Activated effector memory CD4-positive, alpha-beta T cell treated with anti-CD3 and anti-CD28 coated beads, Interleukin-2, amount 50 U/mL, for 16 hours (primary cell): ENCODE data around the gene CAPN7.

Source experiments
- DNase-seq: peaks from one replicate; pipeline ENCODE4 v3.0.0-alpha.2; 2020

Gene CAPN7

DNA sequence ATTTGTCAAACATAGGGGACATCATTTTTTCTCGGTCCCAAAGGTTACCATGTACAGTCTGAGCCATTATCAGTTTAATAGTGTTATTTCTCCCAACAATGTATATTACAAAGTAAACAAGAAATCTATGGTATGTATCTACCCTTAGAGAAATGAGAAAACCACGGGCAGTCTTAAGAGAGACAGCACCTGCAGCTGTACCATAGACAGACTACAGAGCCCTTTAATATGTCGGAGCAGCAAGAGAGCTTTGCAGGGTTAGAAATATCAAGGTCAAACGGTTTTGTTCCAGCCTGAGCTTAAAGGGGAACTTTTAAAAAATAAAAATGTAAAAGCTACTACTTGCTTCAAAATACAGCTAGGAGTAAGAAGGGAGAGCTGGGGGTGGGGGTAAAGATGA lies 73.2 kb downstream of the CAPN7 start:
- DNase-seq = no peak

DNA sequence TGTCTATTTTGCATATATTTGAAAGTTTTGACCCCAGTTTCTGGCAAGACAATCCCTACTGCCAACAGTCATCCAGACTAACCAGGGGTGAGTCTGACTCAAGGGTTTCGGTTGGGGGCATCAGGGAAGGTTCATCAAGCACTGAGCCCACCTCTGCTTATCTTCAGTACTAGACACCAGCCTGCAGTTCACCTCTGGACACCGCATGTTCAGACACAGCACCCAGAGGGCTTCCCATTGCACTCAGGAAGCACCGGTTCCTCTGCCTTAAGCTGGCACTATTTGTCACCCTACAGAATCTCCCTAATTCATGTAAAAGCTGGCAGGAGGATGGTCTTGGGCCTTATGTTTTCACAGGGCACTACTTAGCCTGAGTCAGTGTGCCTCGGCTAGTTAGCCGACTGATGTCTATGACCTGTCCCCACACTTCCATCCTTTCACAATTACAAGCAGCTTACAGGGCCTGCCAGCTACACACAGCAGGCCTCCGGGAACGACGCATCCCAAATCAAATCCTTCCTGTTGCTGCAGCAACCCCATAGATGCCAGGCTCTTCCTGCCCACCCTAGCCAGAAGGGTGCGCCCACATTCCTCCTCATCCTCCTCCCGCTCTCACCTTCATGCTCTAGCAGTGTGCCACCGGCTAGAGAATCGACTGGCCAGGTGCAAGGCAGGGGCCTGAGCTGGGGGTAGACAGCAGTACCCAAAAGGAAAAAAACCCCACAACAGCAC lies 73.8 kb downstream of the CAPN7 start:
- DNase-seq = peak; percentile 34

DNA sequence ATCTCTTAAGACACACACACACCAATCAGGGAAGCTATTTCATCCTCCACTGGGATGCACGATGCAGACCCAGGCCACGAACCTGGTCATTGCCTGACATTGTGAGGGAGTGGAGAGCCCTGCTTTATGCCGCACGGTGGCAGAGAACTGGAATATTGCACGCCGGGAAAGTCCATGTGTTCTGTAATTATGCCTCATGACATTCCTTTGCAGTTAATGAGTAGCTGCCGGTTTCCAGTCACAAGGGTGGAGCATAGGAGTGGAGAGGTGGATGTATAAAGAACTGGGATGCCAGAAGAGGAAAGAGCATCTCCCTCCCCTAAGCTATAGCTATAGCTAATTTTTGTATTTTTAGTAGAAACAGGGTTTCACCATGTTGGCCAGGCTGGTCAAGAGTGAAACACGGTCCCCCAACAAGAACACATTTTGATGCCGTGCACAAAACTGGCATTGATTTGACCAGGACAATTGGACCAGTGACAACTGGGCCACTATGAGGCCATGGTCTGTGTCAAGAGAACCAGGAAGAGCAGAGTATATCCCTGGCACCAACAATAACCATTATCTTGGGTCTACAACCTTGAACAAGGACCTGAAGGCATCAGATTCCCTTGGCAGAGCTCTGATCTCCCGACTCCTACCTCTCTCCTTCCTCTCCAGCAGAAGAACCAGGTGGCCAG lies 74.9 kb downstream of the CAPN7 start:
- DNase-seq = peak; percentile 17

DNA sequence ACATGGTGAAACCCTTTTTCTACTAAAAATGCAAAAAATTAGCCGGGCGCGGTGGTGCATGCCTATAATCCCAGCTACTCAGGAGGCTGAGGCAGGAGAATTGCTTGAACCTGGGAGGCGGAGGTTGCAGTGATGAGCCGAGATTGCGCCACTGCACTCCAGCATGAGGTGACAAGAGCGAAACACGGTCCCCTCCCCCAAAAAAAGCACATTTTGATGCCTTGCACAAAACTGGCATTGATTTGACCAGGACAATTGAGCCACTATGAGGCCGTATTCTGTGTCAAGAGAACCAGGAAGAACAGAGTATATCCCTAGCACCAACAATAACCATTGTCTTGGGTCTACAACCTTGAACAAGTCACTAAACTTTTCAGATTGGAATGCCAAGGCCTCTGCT lies 75.8 kb downstream of the CAPN7 start:
- no peak for DNase-seq

DNA sequence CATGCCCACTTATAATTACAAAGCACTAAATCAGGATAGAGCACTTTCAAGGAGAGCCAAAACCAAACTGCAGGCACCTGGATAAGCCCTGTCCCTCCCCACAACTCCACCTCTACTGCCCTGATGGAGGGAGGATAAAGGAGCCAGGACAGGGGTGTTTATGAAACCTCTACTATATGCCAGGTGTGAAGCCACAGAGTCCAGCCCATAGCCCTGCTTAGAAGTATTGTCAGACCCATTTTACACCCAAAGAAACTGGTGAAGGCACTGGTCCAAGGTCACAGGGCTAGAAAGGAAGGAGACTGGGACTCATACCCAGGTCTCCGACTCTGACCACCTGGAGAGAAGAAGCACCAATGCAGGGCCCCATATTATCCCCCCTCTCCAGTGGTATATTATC lies 77.7 kb downstream of the CAPN7 start:
- DNase-seq = no peak

DNA sequence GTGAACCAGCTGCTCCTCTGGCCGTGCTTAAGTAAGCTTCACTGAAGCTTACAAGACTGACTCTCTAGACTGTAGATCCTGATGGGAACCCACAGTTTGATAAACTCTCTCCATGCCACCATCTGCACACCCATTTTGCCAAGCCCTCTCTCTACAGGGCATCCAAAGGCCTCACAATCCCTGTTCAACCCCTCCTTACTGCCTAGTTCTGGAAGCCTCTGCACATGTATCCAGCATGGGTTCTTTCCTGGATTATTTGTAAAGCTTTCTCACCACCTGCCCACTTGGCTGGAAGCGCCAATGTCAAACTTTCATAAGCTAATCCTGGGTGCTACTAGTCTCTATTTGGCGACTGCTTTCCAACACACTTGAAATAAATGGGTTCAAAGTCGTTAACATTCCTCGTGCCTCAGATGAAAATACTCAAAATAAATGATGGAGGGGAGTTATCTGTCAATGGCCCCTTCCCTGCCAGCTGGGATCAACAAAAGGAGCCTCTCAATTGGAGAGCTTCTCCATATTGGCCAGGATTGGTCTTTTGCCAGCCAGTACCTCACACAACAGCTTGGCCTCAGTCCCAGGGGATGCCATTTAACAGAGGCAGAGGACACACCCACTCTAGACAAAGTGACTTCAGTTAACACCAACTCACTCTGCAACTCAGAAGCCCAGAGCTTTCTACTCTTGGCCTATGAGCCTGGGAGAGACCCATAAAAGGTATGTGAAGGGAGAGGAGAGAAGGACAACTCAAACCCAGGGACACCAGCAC lies 78.3 kb downstream of the CAPN7 start:
- DNase-seq = no peak

DNA sequence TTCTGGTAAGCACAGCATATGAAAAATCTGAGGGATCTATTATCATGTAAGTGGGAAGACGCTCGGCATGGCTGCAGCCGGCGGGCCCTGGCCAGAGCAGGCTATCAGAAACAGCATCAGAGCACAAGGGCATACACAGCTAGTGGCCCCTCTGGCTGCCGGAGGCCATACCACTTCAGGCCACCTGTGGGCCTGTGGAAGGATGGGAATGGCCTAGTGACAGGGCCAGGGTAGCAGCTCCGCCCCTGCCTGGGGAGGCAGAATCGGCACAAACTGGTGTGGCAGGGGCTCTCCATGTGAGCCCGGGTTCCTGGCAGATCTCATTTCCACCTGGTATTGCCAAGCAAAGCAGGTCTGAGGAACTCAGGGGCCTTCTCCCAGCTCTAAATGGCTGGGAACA lies 80.0 kb downstream of the CAPN7 start:
- DNase-seq = no peak

DNA sequence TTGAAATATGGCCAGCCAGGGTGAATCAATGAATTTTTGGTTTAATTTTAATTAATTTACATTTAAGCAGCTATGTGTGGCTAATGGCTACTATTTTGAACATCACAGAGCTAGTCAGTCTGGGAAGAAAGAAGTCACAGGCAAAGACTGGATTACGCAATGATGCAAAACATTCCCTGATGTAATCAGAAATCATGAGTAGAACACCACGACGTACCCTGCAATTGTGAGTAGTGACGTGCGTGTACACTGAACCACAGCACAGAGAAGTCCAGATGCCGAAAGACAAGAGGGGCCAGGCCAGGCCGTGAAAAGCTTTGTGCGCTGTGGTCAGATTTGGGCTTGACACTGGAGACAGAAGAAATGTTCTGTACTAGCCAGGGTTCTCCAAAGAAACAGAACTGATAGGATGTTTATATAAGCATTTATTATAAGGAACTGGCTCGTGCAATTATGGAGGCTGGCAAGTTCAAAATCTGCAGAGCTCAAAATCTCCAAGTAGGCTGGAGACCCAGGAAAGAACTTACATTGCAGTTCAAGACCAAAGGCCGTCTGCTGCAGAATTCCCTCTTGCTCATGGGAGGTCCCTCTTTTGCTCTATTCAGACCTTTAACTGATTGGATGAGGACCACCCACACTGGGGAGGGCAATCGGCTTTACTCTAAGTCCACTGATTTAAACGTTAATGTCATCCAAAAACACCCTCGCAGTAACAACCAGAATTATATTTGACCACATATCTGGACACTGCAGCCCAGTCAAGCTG lies 81.7 kb downstream of the CAPN7 start:
- no peak for DNase-seq

DNA sequence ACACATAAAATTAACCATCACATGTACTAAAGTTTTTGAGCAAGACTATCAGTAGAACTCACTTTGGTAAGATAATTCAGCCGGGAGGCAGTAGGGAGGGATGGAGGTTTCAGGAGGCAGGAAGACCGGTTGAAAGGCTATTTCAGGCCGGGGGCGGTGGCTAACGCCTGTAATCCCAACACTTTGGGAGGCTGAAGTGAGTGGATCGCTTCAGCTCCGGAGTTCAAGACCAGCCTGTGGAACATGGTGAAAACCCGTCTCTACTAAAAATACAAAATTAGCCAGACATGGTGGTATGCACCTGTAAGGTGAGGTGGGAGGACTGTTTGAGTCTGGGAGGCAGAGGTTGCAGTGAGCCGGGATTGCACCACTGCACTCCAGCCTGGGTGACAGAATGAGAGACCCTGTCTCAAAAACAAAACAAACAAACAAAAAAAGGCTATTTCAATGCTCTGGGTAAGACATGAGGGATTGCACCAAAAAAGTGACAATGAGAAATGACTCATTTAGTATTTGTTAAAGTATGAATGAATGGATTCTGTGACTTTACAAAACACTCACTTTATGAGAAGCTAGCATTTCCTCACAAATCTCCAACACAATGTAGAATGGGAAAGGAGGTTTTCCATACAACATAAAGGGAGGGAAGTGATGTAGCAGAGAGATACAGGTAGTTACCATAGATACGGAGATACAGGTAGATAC lies 82.4 kb downstream of the CAPN7 start:
- DNase-seq = no peak

DNA sequence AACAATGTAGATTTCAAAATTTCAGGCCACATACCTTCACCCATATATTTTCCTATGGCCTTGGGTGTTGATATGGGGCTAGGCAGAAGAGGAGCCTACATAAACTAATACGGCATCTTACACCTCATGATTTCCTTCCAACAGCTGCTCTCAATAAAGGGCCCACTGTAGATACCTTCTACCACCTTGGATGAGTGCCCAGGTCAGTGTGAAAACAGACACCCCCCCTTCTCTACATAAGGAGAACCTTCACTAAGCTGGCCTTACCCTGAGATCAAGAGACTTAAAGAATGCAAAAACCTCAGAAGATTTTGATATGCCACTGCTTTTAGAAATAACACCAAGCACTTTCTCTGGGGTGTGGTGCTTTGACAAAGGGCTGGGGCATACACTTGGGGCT lies 83.6 kb downstream of the CAPN7 start:
- DNase-seq = no peak

DNA sequence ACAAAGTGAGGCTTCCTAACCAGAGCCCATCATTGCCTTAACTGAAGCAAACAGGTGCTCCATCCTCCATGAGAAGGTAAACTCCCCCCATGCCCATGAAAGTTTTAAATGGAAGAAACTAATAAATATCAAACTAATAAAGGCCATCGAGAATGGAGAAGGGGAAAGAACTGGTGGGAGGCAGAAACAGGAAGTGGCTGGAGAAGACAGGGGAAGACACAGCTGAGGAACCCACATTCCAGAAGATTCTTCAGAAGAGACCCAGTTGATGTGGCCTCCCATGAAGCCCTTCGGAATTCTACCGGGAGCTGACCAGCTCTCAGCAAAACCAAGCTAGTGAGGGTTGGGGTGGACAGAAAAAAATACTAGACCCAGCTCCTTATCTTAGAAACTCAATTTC lies 84.7 kb downstream of the CAPN7 start:
- DNase-seq = no peak

DNA sequence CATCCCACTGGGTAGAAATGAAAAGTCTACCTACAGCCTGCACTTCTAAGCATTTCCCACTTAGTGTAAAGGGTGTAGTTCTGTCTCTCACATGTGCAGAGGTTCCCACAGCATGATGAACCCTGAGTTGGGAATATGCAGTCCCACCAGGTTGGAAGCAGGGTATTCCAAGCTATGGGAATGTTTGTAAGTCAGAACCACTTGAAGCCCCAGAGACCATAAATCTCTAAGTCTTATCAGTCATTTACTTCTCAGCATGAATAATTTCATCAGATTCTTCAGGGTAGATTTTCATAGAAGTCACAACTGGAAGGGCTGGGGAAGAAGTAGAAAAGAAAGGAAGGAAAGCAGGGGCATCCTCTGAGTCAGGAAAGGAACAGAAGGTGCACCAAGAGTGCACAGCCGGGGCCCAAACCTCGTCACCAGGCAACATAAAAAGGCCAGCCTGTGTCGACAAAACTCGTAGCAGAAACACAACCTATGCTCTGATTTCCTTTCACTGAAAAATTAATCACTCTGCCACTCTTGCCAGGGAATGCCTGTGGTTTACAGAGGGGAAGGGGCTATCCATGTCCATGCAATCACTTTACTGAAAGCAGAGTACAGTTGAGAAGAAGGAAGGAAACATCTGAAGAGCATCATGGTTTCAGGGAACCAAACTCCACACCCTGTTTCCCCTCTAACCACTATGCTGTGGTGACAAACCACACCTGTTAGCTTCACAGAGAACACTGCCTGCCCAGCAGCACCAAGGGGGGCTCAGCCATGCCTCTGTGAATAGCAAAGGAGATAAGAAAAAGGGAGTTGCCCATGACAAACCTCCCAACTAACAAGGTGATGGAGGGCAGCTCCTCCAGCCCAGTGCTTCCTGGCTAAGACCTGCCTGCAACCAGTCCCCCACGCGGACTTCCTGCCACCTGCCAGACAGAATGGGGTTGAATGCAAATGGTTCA lies 85.8 kb downstream of the CAPN7 start:
- DNase-seq = peak; percentile 81

DNA sequence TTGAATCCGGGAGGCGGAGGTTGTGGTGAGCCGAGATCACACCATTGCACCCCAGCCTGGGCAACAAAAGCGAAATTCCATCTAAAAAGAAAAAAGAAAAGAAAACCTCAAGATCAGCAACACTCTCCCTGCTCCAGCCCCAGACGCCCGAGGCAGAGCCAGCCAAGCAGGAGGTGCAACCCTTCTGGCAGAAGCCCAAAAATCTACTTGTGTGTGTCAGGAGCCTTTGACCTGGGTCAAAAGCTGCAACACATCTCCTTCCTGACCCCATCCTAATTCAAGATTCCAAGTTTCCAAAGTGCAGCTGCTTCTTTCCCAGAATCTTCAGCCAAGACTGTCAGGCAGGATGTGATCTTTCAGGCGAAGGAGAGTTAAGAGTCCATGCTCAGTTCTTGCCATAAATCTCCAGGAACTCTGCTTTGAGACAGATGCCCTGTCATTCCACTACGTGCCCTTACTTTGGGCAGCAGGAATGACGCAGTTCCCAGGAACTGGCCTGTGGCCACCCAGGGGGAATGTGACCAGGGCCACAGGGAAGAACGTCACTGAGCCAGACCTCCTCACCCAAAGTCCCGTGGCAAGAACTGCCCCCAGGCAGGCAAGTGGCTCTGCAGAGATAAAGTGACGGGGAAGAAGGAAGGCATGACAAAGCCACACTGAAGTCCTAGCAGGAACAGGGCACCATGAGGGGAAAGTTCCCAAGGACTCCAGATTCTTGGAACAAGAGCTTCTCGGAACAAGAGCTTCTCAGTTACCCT lies 86.9 kb downstream of the CAPN7 start:
- DNase-seq = no peak

DNA sequence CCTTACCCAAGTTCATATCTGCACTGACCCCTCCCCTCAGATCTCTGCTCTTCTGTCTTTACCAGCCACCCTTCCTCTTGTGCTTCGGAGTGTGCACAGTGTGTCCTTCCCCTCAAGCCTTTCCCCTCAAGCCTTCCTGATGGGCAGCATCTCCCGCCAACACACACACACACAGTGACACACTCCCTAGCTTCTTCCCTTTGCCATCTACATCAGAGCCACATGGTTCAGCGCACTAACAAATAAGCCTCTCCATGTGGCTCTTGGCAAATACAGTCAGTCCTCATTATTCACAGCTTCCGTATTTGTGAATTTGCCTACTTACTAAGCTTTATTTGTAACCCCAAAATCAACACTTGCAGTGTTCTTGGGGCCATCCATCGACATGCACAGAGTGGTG lies 88.9 kb downstream of the CAPN7 start:
- DNase-seq = no peak

DNA sequence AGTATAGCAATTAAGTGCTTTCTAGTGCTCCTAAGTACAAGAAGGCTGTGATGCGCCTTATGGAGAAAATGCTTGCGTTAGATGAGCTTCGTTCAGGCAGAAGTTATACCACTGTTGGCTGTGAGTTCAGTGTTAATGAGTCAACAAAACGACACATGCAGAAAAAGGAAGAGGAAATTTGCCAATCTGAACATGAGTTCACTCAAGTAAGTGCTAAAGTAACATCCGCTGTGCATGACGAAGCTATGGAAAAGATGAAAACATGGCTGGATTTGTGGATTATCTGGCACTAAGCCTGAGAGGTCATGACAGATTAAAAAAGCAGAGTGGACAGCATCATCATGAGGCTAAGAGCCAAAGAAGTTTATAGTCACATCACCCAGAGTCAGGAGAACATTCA lies 89.5 kb downstream of the CAPN7 start:
- DNase-seq = no peak

DNA sequence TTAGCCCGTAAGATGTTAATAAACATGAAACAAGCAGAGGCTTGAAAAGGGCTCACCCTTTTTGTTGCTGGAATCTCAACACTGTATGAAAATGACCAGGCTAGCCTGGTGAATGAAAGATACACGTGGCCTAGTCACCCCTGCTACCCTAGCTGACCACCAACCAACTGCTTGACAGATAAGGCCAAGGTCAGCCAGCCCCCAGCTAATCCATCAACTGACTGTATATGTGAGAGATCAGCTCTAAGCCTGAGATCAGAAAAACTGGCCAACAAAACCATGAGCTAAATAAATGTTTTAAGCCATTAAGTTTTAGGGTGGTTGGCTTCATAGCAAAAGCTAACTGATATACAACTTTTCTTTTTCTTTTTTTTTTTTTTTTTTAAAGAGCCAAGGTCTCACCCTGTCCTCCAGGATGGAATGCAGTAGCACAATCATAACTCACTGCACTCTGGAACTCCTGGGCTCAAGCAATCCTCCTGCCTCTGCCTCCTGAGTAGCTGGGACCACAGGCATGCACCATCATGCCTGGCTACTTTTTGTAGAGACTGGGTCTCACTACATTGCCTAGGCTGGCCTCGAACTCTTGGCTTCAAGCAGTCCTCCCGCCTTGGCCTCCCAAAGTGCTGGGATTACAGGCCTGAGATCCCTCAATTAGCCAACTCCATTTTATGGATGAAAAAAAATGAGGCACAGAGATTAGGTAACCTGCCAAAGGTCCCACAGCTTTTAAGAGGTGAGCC lies 91.7 kb downstream of the CAPN7 start:
- no peak for DNase-seq

DNA sequence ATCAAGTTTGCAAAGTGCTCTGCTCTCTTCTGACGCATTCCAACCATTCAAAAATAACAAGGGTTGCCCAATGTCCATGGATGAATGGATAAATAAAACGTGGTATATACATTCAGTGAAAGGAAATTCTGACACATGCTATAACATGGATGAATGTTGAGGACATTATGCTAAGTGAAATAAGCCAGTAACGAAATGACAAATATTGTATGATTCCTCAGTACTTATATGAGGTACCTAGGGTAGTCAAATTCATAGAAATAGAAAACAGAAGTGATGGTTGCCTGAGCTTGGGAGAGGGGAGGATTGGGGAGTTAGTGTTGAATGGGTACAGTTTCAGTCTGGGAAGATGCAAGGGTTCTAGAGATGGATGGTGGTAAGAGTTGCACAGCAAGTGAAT lies 92.5 kb downstream of the CAPN7 start:
- no peak for DNase-seq

DNA sequence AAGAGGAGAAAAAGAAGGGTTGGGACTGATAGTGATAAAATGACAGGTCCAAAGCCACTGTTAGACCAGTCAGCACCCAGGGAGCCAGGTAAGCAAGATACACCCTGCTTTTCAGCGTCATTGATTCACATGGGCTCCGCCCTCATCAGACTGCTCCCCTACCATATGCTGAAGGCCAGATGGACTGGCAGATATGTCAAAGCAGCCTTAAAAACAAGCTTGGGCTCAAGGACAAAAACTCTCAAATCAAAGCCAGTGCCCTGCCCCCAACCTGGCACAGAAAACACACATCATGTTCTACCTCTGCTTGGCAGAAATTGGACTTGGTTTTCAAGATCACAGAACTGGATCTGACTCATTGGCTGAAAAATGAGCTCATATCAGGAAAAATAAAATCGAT lies 93.0 kb downstream of the CAPN7 start:
- no peak for DNase-seq

DNA sequence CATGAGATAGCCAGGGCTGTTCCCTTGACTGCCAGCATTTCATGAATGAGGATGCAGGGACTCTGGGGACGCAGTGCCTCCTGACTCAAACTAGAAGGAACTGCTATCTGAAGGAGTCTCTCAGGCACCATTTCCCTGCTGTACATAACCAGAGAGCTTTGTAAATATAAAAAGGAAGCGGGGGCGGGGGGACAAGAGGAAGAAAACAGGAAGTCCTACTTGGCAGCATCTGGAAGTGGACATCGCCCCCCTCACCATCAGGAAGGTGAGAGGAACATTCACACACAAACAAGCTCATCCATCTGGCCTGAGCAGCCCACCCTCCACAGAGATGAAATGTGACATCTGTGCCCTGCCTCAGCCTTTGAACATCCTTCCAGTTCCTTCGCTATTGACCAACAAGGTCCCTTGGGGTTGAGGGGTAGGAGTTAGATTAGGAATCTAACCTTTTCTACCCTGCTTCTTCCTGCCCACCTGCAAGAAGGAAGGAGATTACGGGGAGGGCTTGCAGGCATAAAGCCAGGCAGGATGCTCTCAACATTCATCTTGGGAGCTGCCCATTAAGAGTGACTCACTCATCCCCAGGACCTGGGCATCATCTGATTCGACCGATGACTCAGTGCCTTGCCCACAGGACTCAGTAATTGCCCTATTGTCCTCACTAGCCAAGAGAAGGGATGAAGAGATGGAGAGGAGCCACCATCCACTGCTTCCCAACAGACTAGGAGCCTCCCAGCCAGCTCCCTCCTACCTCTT lies 94.5 kb downstream of the CAPN7 start:
- no peak for DNase-seq
